Activated CD4-positive, alpha-beta T cell treated with anti-CD3 and anti-CD28 coated beads, Interleukin-2, Interleukin-4, amounts not matched to agents 100 ng/mL and 50 ng/mL, durations not matched to agents 16 hours and 8 hours (primary cell): ENCODE measurements around the gene TSPO.
"Not testable (repeated sequence)": the region's sequence is repeated elsewhere in the genome, so short reads cannot be mapped to it uniquely, and the experiment has no call there.

Experiments used
- DNase-seq: peaks from one replicate; pipeline ENCODE4 v3.0.0-alpha.2; 2020; ENCODE audit warnings: low spot score

The TSPO gene

DNA sequence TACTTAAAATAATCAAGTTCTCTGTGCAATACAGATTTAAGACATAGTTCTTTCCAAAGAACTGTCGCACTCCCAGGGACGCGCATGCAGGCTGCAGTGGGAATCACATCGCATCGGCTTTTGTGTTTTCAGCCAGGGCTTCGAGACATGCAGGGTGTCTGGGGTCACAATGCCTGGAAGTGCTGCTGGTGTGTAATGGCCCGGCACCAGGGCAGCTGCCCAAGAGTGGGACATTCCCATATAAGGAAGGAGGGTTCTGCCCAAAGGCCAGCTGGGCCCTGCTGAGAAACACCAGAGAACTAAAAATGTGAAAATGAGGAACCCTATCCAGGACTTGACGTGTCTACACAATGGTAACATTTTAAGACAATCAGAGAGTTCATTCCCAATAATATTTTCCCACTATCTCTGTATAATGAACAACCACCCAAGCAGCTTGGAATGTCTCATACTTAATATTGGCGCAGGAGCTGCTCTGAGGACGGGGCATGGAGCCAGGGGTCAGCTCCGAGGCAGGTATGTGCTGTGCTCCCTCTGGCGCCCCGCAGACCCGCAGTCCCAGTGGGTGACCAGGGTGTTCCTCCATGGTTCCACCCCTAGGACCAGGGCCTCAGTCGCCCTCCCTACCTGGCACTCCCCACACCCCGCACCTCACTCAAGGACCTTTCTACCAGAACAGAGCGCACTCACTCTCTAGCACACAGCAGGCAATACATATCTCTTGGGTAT lies 19.4 kb upstream of the TSPO start:
- DNase-seq: no peak

DNA sequence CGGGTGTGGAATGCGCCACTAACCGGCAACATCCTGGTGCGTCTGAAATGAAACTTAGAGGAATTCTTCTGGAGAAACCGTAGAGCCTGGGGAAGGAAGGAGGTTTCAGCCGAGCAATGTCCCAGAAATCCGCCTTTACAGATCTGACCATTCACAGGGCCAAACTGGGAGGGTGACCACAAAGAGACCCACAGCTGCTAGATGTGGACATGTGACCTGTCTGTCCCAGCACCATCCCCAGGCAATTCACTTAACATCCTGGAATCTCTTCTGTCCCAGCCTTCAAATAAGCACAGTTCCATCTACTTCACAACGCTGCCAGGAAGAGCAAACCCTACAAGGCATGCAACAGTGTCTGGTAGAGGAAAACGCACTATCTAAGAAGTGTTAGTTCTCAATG lies 18.0 kb upstream of the TSPO start:
- no peak for DNase-seq

DNA sequence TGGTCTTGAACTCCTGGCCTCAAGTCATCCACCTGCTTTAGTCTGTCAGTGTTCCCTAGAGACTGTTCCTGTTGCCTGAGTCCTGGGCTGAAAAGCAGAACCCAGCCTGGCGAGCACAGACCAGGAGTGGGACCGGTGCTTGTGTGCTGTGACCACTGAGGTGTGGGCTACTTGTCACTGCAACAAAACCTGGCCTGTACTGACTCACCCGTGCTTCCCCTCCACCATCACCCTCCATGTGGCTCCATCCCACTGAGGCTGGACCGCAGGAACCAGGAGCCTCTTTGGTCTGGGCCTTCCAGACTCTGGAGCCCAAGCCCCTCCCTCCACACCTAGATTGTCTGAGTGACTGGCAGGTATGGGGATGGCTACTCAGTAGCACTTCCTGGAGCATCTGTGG lies 16.8 kb upstream of the TSPO start:
- no peak for DNase-seq

DNA sequence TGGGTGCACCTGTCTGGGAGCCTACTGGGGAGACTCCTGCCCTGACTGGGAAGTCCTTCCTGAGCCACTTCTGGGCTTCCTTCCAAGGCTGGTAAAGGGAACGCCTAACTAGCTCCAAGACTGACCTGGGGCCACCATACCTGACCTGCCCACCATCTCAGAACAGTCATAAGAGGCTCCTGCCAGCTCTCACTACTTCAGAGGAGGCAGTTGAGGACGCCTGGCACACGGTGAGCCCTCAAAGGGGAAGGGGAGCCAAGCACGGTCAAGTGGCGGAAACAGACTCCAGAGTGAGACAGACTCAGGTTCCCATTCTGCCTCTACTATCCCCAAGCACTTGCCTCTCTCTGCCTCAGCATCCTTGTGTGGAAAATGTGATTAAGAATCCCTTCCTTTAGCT lies 15.8 kb upstream of the TSPO start:
- DNase-seq: no peak

DNA sequence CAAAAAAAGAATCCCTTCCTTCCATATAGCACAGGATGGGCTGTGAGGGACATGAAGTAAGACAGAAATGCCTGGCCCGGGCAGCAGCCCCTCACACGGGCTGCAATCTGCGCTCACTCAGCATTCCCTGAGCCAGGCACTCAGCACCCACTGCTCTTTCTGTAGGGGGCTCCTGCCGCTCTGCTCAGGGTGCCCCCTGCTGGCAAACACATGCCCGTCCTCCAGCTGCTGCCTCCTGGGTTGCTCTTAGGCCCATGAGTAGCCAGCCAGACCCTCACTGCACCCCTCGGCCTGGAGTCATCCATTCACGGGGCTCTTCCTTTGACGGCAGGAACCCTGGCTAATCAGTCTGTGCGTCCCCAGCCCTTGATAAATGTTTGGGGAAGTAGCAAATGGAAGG lies 15.1 kb upstream of the TSPO start:
- peak; percentile 31 for DNase-seq

DNA sequence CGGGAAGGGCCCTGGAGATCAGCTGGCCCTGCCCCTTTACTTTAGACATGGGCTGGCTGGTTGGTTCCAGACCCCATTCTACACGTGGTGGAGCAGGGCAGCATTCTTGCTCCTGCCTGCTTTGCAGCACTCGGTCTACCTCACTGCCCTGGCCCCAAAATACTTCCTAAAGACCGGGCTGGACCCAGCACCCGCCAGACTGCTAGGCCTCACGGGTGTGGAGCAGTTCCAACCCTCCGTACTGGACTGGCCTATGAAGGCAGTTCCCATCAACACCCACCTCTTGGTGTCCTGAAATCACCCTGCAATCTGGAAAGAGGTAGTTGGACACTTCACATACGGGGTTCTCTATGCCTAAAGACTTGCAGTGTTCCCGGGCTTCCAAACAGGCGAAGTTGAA lies 14.6 kb upstream of the TSPO start:
- no peak for DNase-seq

DNA sequence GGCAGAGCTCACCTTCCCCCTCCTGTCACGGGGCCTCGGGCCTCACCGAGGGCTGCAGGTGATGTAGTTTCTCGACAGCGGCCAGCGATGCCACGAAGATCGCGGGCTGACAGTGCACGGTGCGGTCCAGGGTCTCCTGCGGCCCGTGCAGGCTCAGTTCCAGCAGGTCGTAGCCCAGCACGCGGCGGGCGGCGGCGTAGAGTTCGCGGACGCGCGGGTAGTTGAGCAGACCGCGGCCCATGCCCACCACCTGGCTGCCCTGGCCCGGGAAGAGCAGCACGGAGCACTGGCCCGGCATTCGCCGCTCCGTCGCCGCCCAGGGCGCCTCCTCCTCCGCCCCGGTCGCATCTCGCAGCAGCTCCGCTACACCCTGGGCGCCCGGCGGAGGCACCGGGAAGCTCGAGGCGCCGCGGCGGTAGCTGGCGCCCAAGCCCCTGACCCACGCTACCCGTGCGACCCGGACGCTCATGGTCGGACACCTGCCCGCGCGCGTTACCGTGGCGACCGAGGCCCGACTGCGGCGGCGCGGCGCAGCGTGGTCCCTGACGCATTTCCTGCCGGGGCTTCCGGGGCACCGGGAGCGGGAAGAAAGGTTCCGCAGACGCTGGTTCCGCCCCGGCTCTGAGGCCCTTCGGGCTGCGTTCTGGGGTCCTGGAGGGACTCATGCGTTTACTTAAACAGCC lies 8.3 kb upstream of the TSPO start, which contains the start of gene MCAT:
Gene MCAT (minus strand): TSS at position 519 of the 683 bp plus-strand sequence. CDS start 50 bp downstream, at position 469.
- DNase-seq: peak; percentile 85

DNA sequence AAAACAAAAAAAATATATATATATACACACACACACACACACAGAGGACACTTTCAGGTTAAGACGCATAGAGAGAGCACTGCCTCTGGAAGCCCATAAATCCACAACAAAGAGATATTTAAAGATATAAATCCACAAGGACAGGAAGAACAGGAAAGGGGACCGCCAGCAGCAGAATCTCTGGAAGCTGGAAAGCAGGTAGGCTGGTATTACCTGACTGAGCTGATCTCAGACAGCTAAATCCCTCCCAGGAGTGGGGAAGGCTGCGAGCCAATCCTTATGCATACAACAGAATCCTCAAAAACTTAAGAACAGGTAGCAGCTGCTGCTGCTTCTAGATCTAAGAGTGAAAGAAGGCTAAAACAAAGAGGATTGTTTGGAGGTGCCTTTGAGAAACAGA lies 6.4 kb upstream of the TSPO start:
- DNase-seq: no peak

DNA sequence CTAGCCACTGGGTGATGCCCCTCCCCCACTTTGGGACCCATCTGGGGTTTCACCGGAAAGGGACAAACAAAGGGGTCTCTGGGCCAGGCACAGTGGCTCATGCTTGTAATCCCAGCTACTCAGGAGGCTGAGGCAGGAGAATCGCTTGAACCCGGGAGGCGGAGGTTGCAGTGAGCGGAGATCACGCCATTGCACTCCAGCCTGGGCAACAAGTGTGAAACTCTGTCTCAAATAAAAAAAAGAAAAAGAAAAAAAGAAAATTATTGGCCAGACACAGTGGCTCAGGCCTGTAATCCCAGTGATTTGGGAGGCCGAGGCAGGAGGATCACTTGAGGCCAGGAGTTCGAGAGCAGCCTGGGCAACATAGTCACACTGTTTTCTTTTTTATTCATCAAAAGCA lies 6.0 kb upstream of the TSPO start:
- DNase-seq: not testable (repeated sequence)

DNA sequence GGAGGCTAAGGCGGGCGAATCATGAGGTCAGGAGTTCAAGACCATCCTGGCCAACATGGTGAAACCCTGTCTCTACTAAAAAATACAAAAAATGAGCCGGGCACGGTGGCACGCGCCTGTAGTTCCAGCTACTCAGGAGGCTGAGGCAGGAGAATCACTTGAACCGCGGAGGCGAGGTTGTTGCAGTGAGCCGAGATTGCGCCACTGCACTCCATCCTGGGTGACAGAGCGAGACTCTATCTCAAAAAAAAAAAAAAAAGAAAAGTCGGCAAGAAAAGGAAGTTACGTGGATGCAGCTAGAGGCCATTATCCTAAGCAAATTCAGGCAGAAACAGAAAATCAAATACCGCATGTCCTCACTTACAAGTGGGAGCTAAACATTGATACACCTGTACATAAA lies 5.0 kb upstream of the TSPO start:
- DNase-seq: not testable (repeated sequence)

DNA sequence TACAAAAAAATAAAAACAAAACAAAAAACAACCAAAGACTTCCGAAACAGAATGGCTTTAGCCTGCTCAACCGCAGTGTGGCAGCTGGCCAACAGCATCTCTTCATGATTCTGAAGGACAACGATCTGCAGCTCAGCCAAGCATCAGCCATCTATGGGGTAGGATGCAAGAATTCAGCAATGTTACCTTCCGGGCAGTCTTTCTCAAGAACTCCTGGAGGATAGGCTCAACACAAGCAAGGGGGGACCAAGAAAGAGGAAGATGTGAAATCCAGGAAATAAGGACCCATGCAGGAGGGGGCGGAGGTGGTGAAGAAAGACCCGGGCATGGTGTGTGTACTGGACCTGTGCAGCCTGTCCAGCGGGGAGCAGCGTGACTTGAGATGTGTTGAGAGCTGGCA lies 3.5 kb upstream of the TSPO start:
- no peak for DNase-seq

DNA sequence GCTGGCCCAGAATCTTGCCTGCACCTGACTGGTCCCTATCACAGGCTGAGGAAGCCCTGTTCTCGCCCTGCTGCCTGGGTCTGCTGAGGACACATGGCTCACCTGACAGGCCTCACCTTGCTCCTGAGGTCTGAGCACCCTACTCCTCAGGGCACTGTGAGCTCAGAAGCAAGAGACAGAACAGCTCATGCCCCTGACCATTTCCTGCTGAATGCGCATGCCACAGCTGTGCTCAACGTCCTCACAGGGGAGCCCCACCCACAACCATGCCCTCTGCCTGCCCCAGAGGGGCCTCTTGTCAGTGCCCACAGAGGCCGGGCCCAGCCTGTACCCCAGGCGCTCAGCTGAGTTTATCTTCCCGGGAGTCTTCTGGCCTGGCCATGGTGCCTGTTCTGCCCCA lies 2.8 kb upstream of the TSPO start:
- no peak for DNase-seq

DNA sequence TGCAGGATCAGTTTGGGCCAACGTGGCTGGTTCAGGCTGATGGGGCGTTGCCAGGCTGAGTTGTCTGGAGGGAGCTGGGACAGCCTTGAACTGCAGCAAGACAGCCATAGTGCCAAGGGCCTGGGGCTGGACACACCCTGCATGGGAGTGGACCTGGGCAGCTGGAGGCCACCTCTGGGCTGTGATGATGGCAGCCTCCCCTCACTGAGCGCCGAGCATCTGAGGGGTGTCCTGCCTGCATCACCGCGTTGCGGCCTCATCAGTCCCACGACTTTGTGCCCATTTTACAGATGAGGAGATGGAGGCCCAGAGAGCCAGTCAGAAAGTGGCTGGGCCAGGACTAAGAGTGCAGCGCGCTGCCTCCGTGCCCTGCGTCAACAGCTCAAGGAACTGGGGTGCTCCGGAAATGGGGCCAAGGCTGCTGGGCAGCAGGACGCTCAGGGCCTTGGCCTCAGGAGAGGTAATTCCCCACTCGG lies 590 bp upstream of the TSPO start:
- no peak for DNase-seq

DNA sequence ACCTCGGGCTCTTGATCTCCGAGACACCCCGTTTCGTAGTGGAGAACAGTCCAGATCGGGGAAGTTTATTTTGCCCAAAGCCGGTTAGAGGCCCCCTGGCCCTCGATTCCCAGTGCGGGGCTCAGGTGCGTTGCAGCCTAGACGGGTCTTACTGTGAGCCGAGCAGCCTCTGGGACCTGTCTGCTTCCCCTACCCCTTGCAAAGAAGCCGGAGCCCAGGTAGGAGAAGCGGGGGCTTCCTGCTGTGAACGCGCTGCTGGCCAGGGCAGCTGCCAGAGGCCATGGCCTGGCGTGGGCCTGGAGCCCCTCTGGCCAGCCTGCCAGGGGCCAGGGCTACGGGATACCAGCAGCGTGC lies 621 bp downstream of the TSPO start:
- no peak for DNase-seq

DNA sequence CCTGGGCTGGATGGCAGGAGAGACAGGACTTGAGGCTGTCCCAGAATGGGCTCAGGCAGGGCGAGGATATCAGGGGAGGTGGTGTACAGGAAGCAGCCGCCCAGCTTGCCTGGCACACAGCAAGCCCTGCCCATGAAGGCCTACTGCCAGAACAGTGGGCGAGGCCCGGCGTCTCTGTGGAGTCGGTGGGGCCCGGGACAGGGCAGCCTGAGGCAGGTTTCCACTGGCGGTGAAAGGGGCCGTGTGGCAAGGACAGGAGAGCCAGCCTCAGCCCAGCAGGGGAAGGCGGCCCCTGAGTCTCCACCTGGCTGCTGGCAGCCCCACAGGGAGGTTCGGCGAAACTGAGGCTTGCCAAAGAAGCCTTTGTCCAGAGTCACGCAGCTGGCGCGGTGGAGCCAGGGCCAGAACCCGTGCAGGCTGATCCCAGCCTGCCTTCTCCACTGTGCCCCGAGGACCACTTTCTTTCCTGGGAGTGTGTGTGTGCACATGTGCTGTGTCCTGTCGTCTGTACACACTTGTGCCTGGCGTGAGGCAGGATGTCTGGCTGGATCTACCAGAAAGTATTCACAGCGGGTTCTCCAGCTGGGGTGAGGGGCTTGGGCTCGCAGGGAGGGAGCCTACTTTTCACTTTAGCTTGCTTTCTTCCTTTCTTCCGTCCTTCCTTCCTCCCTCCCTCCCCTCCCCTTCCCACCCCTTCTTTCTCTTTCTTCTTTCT lies 1.2 kb downstream of the TSPO start:
- DNase-seq: peak; percentile 58

DNA sequence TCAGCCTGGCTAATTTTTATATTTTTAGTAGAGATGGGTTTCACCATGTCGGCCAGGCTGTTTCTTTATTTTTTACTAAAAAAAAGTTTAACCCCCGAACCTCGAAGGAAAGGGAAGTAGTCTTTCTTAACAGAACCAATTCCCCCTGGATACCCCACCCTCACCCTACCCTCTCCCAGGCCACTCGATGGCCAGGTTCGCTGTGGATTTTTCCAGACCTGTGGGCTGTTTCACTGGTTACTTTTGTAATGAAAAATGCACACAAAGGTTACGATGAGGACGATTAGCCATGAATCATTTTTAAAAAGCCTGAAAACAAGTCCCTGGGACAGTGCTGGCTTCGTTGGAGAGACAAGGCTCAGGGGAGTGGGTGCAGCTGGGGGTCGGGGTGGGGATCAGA lies 2.5 kb downstream of the TSPO start:
- no peak for DNase-seq

DNA sequence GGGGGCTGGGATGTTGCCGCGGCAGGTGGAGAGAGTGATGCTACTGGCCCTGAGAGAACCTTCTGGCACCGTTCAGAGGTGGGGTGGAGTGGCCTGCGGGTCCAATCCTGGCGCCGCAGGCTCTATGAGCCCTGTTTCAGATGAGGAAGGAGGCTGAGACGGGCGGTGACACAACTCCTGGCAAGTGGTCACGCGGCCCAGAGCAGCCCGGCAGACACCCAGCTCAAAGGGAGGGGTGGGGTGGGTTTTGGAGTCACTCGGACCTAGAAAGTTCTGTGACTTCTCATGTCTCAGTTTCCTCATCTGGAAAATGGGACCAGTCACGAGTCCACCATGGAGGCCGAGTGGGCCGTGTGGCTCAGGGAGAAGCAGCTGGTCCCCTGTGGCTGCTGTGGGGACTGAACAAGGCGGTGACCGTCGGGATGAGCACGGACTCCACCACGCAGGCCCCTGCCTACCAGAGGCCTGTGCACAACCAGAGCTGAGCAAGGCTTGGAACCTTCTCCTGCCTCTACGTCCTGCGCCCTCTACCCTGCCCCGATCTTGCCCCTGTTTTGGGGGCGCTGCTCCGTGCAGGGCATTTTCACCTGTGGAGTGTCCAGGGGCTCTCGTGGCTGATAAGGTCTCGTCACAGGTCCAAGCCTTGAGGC lies 3.7 kb downstream of the TSPO start:
- no peak for DNase-seq

DNA sequence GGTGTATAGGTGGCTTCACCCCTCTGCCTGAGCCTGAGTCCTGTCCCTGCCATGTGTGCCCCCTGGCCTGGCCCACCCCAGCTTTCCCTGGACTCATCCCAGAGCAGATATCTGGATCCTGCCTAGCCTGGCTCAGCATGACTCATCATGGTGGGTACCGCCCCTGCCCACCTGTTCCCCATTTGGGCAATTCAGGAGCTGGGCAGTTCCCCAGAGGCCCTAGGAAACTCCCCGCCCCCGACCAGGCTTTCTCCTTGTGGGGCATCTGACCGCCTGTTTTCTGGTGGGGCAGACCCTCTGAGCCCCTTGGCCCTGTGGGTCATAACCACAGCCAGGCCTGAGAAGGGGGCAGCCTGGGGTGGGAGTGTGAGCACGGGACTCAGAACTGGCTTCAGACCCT lies 4.4 kb downstream of the TSPO start:
- no peak for DNase-seq

DNA sequence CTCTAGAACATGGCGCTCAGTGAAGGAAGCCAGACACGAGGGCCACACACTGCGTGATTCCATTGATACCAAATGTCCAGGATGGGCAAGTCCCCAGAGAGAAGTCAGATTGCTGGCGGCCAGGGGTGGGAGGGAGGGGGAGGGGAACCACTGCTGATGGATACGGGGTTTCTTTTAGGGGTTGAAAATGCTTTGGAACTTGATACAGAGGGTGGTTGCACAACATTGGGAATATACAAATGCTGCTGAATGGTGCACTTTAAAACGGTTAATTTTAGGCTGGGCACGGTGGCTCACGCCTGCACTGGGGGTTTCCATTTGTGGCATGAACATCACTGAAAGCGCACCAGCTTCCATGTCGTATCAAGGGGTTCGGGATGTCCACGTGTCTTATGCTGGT lies 5.1 kb downstream of the TSPO start:
- DNase-seq: no peak

DNA sequence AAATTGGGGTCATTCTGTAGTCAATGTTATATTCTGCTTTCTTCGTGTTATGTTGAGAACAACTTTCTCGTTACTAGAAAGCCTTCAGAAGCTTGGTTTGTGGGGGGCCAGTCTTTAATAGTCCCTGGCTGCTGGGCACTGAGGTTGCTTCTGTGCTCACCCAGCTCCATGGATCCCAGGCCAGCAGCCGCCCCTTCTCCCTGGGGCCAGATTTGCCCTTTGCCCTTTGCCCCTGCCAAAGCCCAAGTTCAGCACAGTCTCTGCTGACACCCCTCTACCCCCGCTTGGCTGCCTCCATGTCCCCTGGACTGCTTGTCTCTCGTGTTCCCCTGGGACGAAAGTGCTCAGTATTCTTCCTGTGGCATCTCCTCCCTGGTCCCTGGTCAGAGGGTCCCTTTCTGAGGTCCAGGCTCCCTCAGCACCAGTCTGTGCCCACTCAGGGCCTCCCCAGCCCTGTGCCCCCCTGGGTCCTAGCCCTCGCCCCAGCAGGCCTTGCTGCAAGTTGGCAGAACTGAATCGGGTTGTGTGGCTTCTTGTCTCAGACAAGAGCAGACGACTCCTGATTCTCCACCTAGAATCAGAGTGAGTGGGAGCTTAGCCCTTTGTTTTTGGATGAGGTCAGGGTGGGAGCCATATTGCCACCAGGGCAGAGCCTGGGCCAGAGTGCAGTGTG lies 6.7 kb downstream of the TSPO start:
- no peak for DNase-seq

DNA sequence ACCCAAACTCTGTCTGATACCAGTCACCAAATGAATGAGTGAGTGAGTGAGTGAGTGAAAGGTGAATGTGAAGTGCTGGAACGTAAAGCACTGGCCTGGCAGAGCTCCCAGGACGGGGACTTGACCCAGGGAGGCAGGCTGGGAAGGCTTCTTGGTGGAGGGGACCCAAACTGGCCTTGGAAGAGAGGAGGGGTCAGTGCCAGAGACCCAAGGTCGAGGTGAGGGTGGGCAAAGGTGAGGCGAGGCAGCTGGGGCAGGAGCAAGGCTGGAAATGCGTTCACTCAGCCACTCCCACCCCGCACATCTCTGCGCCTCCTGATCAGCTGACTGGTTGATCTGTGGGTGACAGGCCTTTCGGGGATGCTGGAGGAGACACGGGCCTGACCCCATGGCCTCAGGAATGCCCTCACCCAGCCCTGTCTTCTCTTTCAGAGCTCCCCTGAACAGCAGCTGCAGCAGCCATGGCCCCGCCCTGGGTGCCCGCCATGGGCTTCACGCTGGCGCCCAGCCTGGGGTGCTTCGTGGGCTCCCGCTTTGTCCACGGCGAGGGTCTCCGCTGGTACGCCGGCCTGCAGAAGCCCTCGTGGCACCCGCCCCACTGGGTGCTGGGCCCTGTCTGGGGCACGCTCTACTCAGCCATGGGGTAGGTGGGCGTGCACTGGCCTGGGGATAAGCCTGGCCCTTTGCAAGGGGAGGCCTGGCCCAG lies 7.6 kb downstream of the TSPO start:
- no peak for DNase-seq
